Measurements from ENCODE around the gene ATXN10.

Gene ATXN10

DNA sequence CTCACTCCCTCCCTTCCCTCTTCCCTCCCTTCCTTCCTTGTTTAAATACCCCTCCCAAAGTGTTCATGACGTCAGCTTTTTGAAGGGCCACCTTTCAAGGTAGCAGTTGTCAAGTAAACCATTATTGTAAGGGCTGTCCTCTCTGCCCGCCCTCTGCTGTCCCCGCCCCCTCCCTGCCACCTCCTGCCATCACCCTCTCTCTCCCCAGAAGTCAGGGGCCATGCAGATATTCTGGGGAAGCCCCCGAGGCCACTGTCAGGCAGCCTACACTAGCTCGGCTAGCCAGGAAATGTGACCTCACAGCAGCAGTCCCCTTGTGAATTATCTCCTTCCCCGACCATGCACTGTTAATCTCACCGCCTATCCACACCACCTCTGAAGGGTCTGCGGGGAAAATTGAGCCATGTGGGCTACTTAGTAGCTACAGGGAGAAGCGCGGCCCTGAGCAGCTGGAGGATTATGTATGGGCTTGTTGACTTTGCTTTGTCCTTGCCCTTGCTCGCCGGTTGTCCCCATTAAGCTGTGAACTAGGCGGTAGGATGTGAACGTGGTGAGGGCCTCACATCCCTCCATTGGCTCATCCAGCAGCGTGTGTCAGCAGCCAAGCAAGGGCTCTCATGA, 42.1 kb upstream of the ATXN10 start:
- CTCF ChIA-PET: interaction anchor here (0.6 kb wide), 1 partner anchor 37 kb away, joined by 4 read pairs; no protein-coding TSS in a partner anchor
- DNase-seq (ENCODE audit: extremely low spot score): no peak
- no peak for TF ChIP-seq ELF4 (IDR thresholded peaks at IDR 0.05)
- no peak for TF ChIP-seq BHLHE40 (IDR thresholded peaks at IDR 0.05; ENCODE audit: borderline replicate concordance)
- no peak for TF ChIP-seq ZNF384 (IDR thresholded peaks at IDR 0.05)
- TF ChIP-seq FOXM1 (IDR thresholded peaks at IDR 0.05; ENCODE audit: borderline replicate concordance): no peak
- no peak for TF ChIP-seq NFRKB (IDR thresholded peaks at IDR 0.05)
- TF ChIP-seq LEF1 (IDR thresholded peaks at IDR 0.05; ENCODE audit: borderline replicate concordance): no peak
- TF ChIP-seq PKNOX1 (IDR thresholded peaks at IDR 0.05): no peak
- TF ChIP-seq SUZ12 (IDR thresholded peaks at IDR 0.05): no peak
- no peak for TF ChIP-seq HDGF (IDR thresholded peaks at IDR 0.05; ENCODE audit: borderline replicate concordance)
- no peak for TF ChIP-seq SP1 (IDR thresholded peaks at IDR 0.05)
- no peak for TF ChIP-seq FOXA1 (IDR thresholded peaks at IDR 0.05)
- TF ChIP-seq TARDBP (IDR thresholded peaks at IDR 0.05): no peak
- TF ChIP-seq ARNT (IDR thresholded peaks at IDR 0.05): no peak
- TF ChIP-seq CTBP1 (IDR thresholded peaks at IDR 0.05; ENCODE audit: borderline replicate concordance): no peak
- TF ChIP-seq FOXK2 (IDR thresholded peaks at IDR 0.05): no peak

DNA sequence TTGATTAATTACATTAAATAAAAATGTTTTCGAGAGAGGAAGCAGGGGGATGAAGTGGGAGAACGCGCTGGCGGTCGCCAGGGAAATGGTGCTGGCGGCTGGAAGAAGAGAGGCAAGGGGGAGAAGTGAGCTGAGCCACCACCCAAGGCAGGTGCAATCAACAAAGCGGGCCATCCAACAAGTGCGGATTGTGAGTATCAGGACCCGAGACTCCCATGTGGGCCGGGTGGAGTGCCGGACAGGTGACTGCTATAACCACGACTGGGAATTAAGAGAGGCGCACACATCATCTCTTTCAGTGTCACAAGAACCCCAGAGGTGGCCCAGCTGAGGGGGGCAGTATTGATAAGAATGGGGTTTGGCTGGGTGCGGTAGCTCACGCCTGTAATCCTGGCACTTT, 41.2 kb upstream of the ATXN10 start:
- ChIA-PET POLR2A (no interaction called here), CTCF (interaction anchor here (0.6 kb wide), 1 partner anchor 36 kb away, joined by 4 read pairs; no protein-coding TSS in a partner anchor)
- TF ChIP-seq ARNT (IDR thresholded peaks at IDR 0.05) (no peak), SUZ12 (IDR thresholded peaks at IDR 0.05) (no peak), ZNF384 (IDR thresholded peaks at IDR 0.05) (no peak), ELF4 (IDR thresholded peaks at IDR 0.05) (no peak), PKNOX1 (IDR thresholded peaks at IDR 0.05) (no peak), FOXM1 (IDR thresholded peaks at IDR 0.05; ENCODE audit: borderline replicate concordance) (no peak), FOXA1 (IDR thresholded peaks at IDR 0.05) (no peak), NFRKB (IDR thresholded peaks at IDR 0.05) (no peak), FOXK2 (IDR thresholded peaks at IDR 0.05) (no peak), LEF1 (IDR thresholded peaks at IDR 0.05; ENCODE audit: borderline replicate concordance) (no peak), TARDBP (IDR thresholded peaks at IDR 0.05) (no peak), SP1 (IDR thresholded peaks at IDR 0.05) (no peak), L3MBTL2 (conservative IDR thresholded peaks at IDR 0.05) (no peak), HDGF (IDR thresholded peaks at IDR 0.05; ENCODE audit: borderline replicate concordance) (no peak), CTBP1 (IDR thresholded peaks at IDR 0.05; ENCODE audit: borderline replicate concordance) (no peak), BHLHE40 (IDR thresholded peaks at IDR 0.05; ENCODE audit: borderline replicate concordance) (no peak)
- no peak for DNase-seq (ENCODE audit: extremely low spot score)

More for the DNA sequence above, 42.1 kb upstream of the ATXN10 start:
- POLR2A ChIA-PET: no interaction called here

DNA sequence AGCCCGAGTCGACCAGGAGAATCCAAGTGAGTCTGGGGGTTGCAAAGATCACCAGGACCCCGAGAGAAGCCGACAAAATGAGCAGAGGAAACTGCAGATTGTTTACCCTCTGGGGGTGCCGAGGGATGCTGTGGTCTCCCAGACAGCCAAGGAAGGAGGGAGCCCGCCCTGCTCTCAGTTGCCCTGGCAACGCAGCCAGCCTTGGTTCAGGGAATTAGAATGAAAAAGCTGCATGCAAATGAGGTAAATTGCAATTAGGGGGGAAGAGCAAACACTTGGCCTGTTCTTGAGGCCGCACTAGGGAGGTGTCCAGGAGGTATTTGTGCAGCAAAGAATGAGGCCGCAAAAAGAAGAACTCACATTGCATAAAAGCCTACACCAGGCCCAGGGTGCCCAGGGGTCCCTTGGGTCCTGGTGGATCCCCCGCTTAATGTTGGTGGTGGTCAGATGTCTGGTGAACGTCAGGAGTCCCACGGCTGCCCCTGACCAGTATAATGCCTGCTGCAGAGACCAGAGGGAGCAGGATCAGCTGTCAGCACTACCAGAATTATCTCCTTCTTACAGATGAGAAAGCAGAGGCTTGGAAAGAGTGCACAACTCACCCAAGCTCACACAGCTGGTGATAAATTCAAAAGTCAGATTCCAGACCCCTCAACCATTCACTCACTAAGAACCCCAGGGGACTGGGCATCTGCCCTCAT, 40.3 kb upstream of the ATXN10 start:
- ChIA-PET CTCF (no interaction called here), POLR2A (no interaction called here)
- TF ChIP-seq ARNT (IDR thresholded peaks at IDR 0.05) (no peak), ZNF384 (IDR thresholded peaks at IDR 0.05) (no peak), NFRKB (IDR thresholded peaks at IDR 0.05) (no peak), SP1 (IDR thresholded peaks at IDR 0.05) (no peak), CTBP1 (IDR thresholded peaks at IDR 0.05; ENCODE audit: borderline replicate concordance) (no peak), FOXM1 (IDR thresholded peaks at IDR 0.05; ENCODE audit: borderline replicate concordance) (no peak), SUZ12 (IDR thresholded peaks at IDR 0.05) (no peak), TARDBP (IDR thresholded peaks at IDR 0.05) (no peak), PKNOX1 (IDR thresholded peaks at IDR 0.05) (no peak), FOXA1 (IDR thresholded peaks at IDR 0.05) (no peak), FOXK2 (IDR thresholded peaks at IDR 0.05) (no peak), BHLHE40 (IDR thresholded peaks at IDR 0.05; ENCODE audit: borderline replicate concordance) (no peak), HDGF (IDR thresholded peaks at IDR 0.05; ENCODE audit: borderline replicate concordance) (no peak), L3MBTL2 (conservative IDR thresholded peaks at IDR 0.05) (no peak)
- DNase-seq (ENCODE audit: extremely low spot score): no peak

GRCh38 chr22:45631841-45632238, 39.8 kb upstream of the ATXN10 start:
- POLR2A ChIA-PET: no interaction called here
- CTCF ChIA-PET: no interaction called here
- DNase-seq (ENCODE audit: extremely low spot score): no peak
- TF ChIP-seq NFRKB (IDR thresholded peaks at IDR 0.05): no peak
- TF ChIP-seq ELF4 (IDR thresholded peaks at IDR 0.05): no peak
- no peak for TF ChIP-seq SP1 (IDR thresholded peaks at IDR 0.05)
- no peak for TF ChIP-seq TARDBP (IDR thresholded peaks at IDR 0.05)
- TF ChIP-seq FOXK2 (IDR thresholded peaks at IDR 0.05): no peak
- no peak for TF ChIP-seq SUZ12 (IDR thresholded peaks at IDR 0.05)
- TF ChIP-seq BHLHE40 (IDR thresholded peaks at IDR 0.05; ENCODE audit: borderline replicate concordance): no peak
- TF ChIP-seq HDGF (IDR thresholded peaks at IDR 0.05; ENCODE audit: borderline replicate concordance): no peak
- no peak for TF ChIP-seq L3MBTL2 (conservative IDR thresholded peaks at IDR 0.05)
- TF ChIP-seq PKNOX1 (IDR thresholded peaks at IDR 0.05): no peak
- TF ChIP-seq CTBP1 (IDR thresholded peaks at IDR 0.05; ENCODE audit: borderline replicate concordance): no peak
- TF ChIP-seq FOXM1 (IDR thresholded peaks at IDR 0.05; ENCODE audit: borderline replicate concordance): no peak
- no peak for TF ChIP-seq ARNT (IDR thresholded peaks at IDR 0.05)
- TF ChIP-seq FOXA1 (IDR thresholded peaks at IDR 0.05): no peak
- TF ChIP-seq LEF1 (IDR thresholded peaks at IDR 0.05; ENCODE audit: borderline replicate concordance): no peak
- no peak for TF ChIP-seq ZNF384 (IDR thresholded peaks at IDR 0.05)
